K562 (cell line): Measurements from ENCODE around the gene RPL39. TPM values are rescaled to one million over a fixed set of nuclear protein-coding genes. Genes with fewer than 3 reads are reported as not detected.

Source experiments
- CBFB ChIP-seq: sonication (generic); formaldehyde crosslinking; IDR thresholded peaks from 2 replicates; pipeline ENCODE4 v1.4.0; 2020; ENCODE audit warnings: mild to moderate bottlenecking, missing genetic modification reagents
- CC2D1A ChIP-seq: fragments of 450-650 bp; IDR thresholded peaks from 2 replicates; pipeline ENCODE4 v1.6.1; 2017; ENCODE audit warnings: mild to moderate bottlenecking
- CHD4 ChIP-seq: fragments of 200-600 bp; sonication (generic); IDR thresholded peaks from 3 replicates; pipeline ENCODE4 v1.6.1; 2012; ENCODE audit warnings: low read depth, mild to moderate bottlenecking, mixed read lengths, low read length, inconsistent platforms; ENCODE audit not compliant: insufficient read depth, insufficient replicate concordance, poor library complexity, severe bottlenecking
- DPF2 ChIP-seq: fragments of 450-650 bp; IDR thresholded peaks from 2 replicates; pipeline ENCODE4 v1.6.1; 2016
- HNRNPH1 ChIP-seq: fragments of 200-400 bp; formaldehyde crosslinking; optimal IDR thresholded peaks from 2 replicates; pipeline ENCODE3; 2017; ENCODE audit warnings: low read depth, mild to moderate bottlenecking, low read length, moderate library complexity
- LEF1 ChIP-seq: fragments of 450-650 bp; IDR thresholded peaks from 2 replicates; pipeline ENCODE4 v1.6.1; 2016; ENCODE audit warnings: mild to moderate bottlenecking
- MTA1 ChIP-seq: fragments of 450-650 bp; IDR thresholded peaks from 2 replicates; pipeline ENCODE4 v1.6.1; 2017; ENCODE audit warnings: borderline replicate concordance
- NONO ChIP-seq, 2 experiments: fragments of 200-400 bp in 1 of 2; fragments of 450-650 bp in 1 of 2; formaldehyde crosslinking in 1 of 2; IDR thresholded peaks; 2 replicates each; pipeline ENCODE4 v1.6.1; 2017; ENCODE audit warnings: low read depth in 2 of 2, mild to moderate bottlenecking in 2 of 2, moderate library complexity in 2 of 2, low read length in 1 of 2
- PREB ChIP-seq: sonication (generic); formaldehyde crosslinking; IDR thresholded peaks from 2 replicates; pipeline ENCODE4 v1.8.1; 2023; ENCODE audit warnings: mild to moderate bottlenecking, missing genetic modification reagents
- PYGO2 ChIP-seq: fragments of 450-650 bp; IDR thresholded peaks from 2 replicates; pipeline ENCODE4 v1.6.1; 2016; ENCODE audit warnings: mild to moderate bottlenecking, missing genetic modification characterization, moderate library complexity, missing compliant biosample characterization
- RFX7 ChIP-seq: fragments of 250-450 bp; sonication (Bioruptor Pico); IDR thresholded peaks from 2 replicates; pipeline ENCODE4 v1.5.1; 2021; ENCODE audit warnings: mild to moderate bottlenecking
- RREB1 ChIP-seq: fragments of 250-450 bp; sonication (Bioruptor Pico); IDR thresholded peaks from 2 replicates; pipeline ENCODE4 v1.4.0; 2020
- SETDB1 ChIP-seq: IDR thresholded peaks from one replicate; pipeline ENCODE4 v1.6.1; 2012; ENCODE audit warnings: low read length, control low read depth, inconsistent platforms
- SMARCB1 ChIP-seq: IDR thresholded peaks from 2 replicates; pipeline ENCODE4 v1.6.1; 2011; ENCODE audit warnings: improper control_type of control experiment, low read depth; ENCODE audit not compliant: insufficient read length
- SRSF7 ChIP-seq: fragments of 200-400 bp; formaldehyde crosslinking; optimal IDR thresholded peaks from 2 replicates; pipeline ENCODE3; 2017; ENCODE audit warnings: mild to moderate bottlenecking, low read depth, low read length
- ZC3H4 ChIP-seq: sonication (generic); formaldehyde crosslinking; IDR thresholded peaks from 2 replicates; pipeline ENCODE4 v1.9.0; 2021; ENCODE audit warnings: missing genetic modification reagents, borderline replicate concordance
- ZNF277 ChIP-seq: fragments of 250-450 bp; sonication (Bioruptor Pico); IDR thresholded peaks from 2 replicates; pipeline ENCODE4 v1.8.0; 2022; ENCODE audit warnings: inconsistent platforms, mild to moderate bottlenecking, moderate library complexity, borderline replicate concordance
- ZNF324 ChIP-seq: fragments of 250-450 bp; sonication (Bioruptor Pico); IDR thresholded peaks from 2 replicates; pipeline ENCODE4 v1.4.0; 2020; ENCODE audit warnings: mild to moderate bottlenecking
- polyA plus RNA-seq, 8 experiments: library from polyadenylated mRNA; depleted of rRNA in 4 of 8; stranded (reverse) in 5 of 8; unstranded in 3 of 8; fragments of >200 nt; fragmentation: Nextera tagmentation in 2 of 8; fragmentation: Illumina TruSeq in 1 of 8; extraction: Ambion mirVana in 2 of 8; extraction: Trizol in 1 of 8; gene quantifications; 2 replicates each; pipeline versions ENCODE4 v1.2.1 to v1.2.3, GENCODE V29; 2011 to 2014; ENCODE audit warnings: inconsistent platforms in 1 of 8, missing spikeins in 1 of 8
- total RNA-seq, 7 experiments: library from RNA; depleted of rRNA in 6 of 7; stranded (reverse); fragments of >200 nt in 6 of 7; fragmentation: Illumina TruSeq in 2 of 7; extraction: Trizol in 2 of 7; gene quantifications; 2 replicates each; pipeline versions ENCODE4 v1.2.1 to v1.2.3, GENCODE V29; 2011 to 2021; ENCODE audit warnings: low replicate concordance in 1 of 7
- TF ChIP-seq, protein P1 (sequence below): fragments of 250-450 bp; sonication (Bioruptor Pico); IDR thresholded peaks from 2 replicates; pipeline ENCODE4 v1.6.1; 2021; ENCODE audit warnings: mild to moderate bottlenecking
- TF ChIP-seq, protein P2 (sequence below): fragments of 250-450 bp; sonication (Bioruptor Pico); IDR thresholded peaks from 2 replicates; pipeline ENCODE4 v1.8.0; 2021; ENCODE audit warnings: moderate library complexity, mild to moderate bottlenecking, inconsistent platforms

Gene RPL39
- total and polyA plus RNA-seq, 9 of the 15 experiments (the other 6 are each of a cell fraction or from before 2014, with no cell fraction given) = 1,382 to 5,043 (median 3,226) TPM

DNA sequence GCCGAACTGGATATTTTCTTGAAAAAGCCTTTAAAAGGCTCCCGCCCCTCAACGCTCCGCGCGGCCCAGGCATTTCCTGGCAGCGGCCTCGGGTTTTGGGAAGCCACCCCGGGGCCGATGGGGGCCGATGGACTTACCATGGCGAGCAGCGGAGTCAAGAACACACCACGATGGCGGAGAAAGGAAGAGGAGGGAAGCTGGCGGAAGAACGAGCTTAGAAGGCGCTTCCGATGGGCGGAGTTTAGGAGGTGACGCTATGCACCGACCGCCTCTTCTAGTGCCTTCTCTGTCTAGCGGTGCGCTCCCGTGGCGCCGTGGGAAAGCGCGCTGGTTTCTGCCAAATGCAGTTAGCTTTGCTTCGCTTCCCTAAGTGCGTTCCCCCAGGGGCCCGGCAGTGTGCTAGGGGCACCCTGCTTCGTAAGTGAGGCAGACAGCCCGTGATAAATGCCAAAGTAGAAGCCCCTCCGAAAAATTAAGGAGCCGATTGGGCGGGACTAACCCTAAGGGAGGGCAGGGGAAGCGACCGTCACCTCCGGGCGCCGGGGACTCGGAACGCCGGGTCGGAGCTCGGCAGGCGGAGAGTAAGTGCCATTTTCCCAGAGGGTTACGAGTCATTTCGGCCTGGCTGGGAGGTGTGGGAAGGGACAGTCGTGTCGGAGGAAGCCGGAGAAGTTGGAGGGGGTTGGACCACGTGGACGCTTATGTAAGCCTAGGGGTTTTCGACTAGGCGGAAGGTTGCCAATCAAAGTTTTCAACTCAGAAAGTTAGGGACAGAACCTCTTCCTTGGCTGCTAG lies at the start of gene RPL39 (continued):
- no peak for TF ChIP-seq PYGO2 (tag)
- TF ChIP-seq SRSF7 = no peak
- no peak for TF ChIP-seq ZNF277 (CRISPR knock-in tag)
- TF ChIP-seq CC2D1A = no peak
- TF ChIP-seq MTA1 = no peak; the same call in 1 of the 2 replicates
- TF ChIP-seq PREB (CRISPR knock-in tag) = 0 out of 2 replicates have a peak, but pooled peaks have one; percentile 21
- TF ChIP-seq, protein P1, sequence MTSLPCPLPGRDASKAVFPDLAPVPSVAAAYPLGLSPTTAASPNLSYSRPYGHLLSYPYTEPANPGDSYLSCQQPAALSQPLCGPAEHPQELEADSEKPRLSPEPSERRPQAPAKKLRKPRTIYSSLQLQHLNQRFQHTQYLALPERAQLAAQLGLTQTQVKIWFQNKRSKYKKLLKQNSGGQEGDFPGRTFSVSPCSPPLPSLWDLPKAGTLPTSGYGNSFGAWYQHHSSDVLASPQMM = no peak
- TF ChIP-seq RFX7 (CRISPR knock-in tag) = no peak
- TF ChIP-seq SMARCB1 = no peak
- TF ChIP-seq ZNF324 = no peak
- TF ChIP-seq CBFB = no peak
- TF ChIP-seq, protein P2, sequence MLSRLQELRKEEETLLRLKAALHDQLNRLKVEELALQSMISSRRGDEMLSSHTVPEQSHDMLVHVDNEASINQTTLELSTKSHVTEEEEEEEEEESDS (CRISPR knock-in tag) = no peak
- no peak for TF ChIP-seq SETDB1
- TF ChIP-seq ZC3H4 (CRISPR knock-in tag) = no peak
- TF ChIP-seq DPF2 = no peak
- no peak for TF ChIP-seq RREB1
- TF ChIP-seq LEF1 = no peak
- TF ChIP-seq HNRNPH1 = no peak
- no peak for TF ChIP-seq CHD4
- TF ChIP-seq NONO (IDR thresholded peaks at IDR 0.05; ENCODE audit: low read depth in 2 of 2, low read length in 1 of 2) = peak in 1 of 2 experiments; percentile 24; a peak in 1 of 4 replicates
